Effector memory CD8-positive, alpha-beta T cell (primary cell): ENCODE data around the gene TUT7.

Experiments used
- ATAC-seq: fragments of 150-1000 bp; cut with Tn5 transposase; replicated peaks from 2 replicates; pipeline ENCODE4 v1.10.0; 2021; ENCODE audit warnings: mild to moderate bottlenecking, moderate library complexity
- DNase-seq, 3 experiments: peaks; one replicate each; pipeline ENCODE4 v3.0.0; 2021
- H3K27ac Mint-ChIP-seq, 2 donors: one replicate each; pipeline ENCODE4 v1.8.0; 2022; ENCODE audit warnings: mild to moderate bottlenecking in 2 of 2, mixed read lengths in 2 of 2, moderate library complexity in 2 of 2
- H3K27me3 Mint-ChIP-seq, 2 donors: one replicate each; pipeline ENCODE4 v1.8.0; 2022; ENCODE audit warnings: mixed read lengths in 2 of 2
- H3K36me3 Mint-ChIP-seq: one replicate; pipeline ENCODE4 v1.8.0; 2022; ENCODE audit warnings: mild to moderate bottlenecking, moderate library complexity, mixed read lengths; ENCODE audit not compliant: insufficient read depth
- H3K4me1 Mint-ChIP-seq, 2 donors: one replicate each; pipeline ENCODE4 v1.8.0; 2022; ENCODE audit warnings: low read depth in 2 of 2, mixed read lengths in 2 of 2
- H3K4me3 Mint-ChIP-seq, 2 donors: one replicate each; pipeline ENCODE4 v1.8.0; 2022; ENCODE audit warnings: mild to moderate bottlenecking in 2 of 2, mixed read lengths in 2 of 2, moderate library complexity in 2 of 2
- H3K9me3 Mint-ChIP-seq, 2 donors: one replicate each; pipeline ENCODE4 v1.8.0; 2022; ENCODE audit warnings: mixed read lengths in 2 of 2

The TUT7 gene

GRCh38 chr9:86341007-86341491 is 13.2 kb downstream of the TUT7 start:
- no peaks in the 10 kb centered on the region for H3K9me3 Mint-ChIP-seq
- no peak for ATAC-seq
- no peak for DNase-seq
- H3K36me3 Mint-ChIP-seq = peaks cover 48% of the 10 kb centered on the region
- peak overlapping the region in 1 of 2 donors; percentile 39 for H3K27ac Mint-ChIP-seq
- no peaks in the 10 kb centered on the region for H3K27me3 Mint-ChIP-seq
- H3K4me3 Mint-ChIP-seq = no peak overlapping the region
- peaks cover 25 to 43% of the 10 kb centered on the region in 2 donors for H3K4me1 Mint-ChIP-seq

GRCh38 chr9:86340356-86341006 is 13.7 kb downstream of the TUT7 start:
- Mint-ChIP-seq H3K27ac (peak overlapping the region in 1 of 2 donors; percentile 64), H3K9me3 (no peaks in the 10 kb centered on the region), H3K36me3 (peaks cover 50% of the 10 kb centered on the region), H3K4me3 (no peak overlapping the region), H3K4me1 (peaks cover 19 to 37% of the 10 kb centered on the region in 2 donors), H3K27me3 (no peaks in the 10 kb centered on the region)
- ATAC-seq = no peak
- no peak for DNase-seq

- Mint-ChIP-seq H3K4me1 (peaks cover 17 to 36% of the 10 kb centered on the region in 2 donors), H3K4me3 (peak overlapping the region; percentile 82 to 86), H3K36me3 (peaks cover 56% of the 10 kb centered on the region), H3K27me3 (no peaks in the 10 kb centered on the region), H3K9me3 (no peaks in the 10 kb centered on the region), H3K27ac (peak overlapping the region; percentile 92 to 95)
- ATAC-seq = peak; percentile 92
- no peak for DNase-seq
These were observed 16.6 kb downstream of the TUT7 start for GRCh38 chr9:86337469-86338108.

- DNase-seq = no peak
- no peak overlapping the region for H3K4me3 Mint-ChIP-seq
- peaks cover 55% of the 10 kb centered on the region for H3K36me3 Mint-ChIP-seq
- H3K27me3 Mint-ChIP-seq = no peaks in the 10 kb centered on the region
- peaks cover 11 to 37% of the 10 kb centered on the region in 2 donors for H3K4me1 Mint-ChIP-seq
- no peak overlapping the region for H3K27ac Mint-ChIP-seq
- ATAC-seq = no peak
- H3K9me3 Mint-ChIP-seq = no peaks in the 10 kb centered on the region
These were observed 18.2 kb downstream of the TUT7 start for GRCh38 chr9:86336058-86336457.

- Mint-ChIP-seq H3K4me3 (no peak overlapping the region), H3K36me3 (peaks cover 73% of the 10 kb centered on the region), H3K4me1 (peaks cover 9 to 40% of the 10 kb centered on the region in 2 donors), H3K9me3 (no peaks in the 10 kb centered on the region), H3K27ac (peak overlapping the region in 1 of 2 donors; percentile 2), H3K27me3 (no peaks in the 10 kb centered on the region)
- DNase-seq = no peak
- no peak for ATAC-seq
These were observed 20.6 kb downstream of the TUT7 start for GRCh38 chr9:86333651-86334050.

GRCh38 chr9:86330186-86330585 is 24.0 kb downstream of the TUT7 start:
- Mint-ChIP-seq H3K9me3 (no peaks in the 10 kb centered on the region), H3K27ac (peak overlapping the region; percentile 59 to 75), H3K4me1 (peaks cover 0 to 24% of the 10 kb centered on the region in 2 donors), H3K27me3 (no peaks in the 10 kb centered on the region), H3K36me3 (peaks cover 74% of the 10 kb centered on the region), H3K4me3 (no peak overlapping the region)
- DNase-seq (no peak), ATAC-seq (peak; percentile 42)

- DNase-seq = no peak
- ATAC-seq = no peak
- peak overlapping the region; percentile 59 to 75 for H3K27ac Mint-ChIP-seq
- H3K27me3 Mint-ChIP-seq = no peaks in the 10 kb centered on the region
- no peak overlapping the region for H3K4me3 Mint-ChIP-seq
- peaks cover 0 to 24% of the 10 kb centered on the region in 2 donors for H3K4me1 Mint-ChIP-seq
- peaks cover 74% of the 10 kb centered on the region for H3K36me3 Mint-ChIP-seq
- H3K9me3 Mint-ChIP-seq = no peaks in the 10 kb centered on the region
These were observed 24.6 kb downstream of the TUT7 start for GRCh38 chr9:86329649-86330048.

- DNase-seq (no peak), ATAC-seq (no peak)
- Mint-ChIP-seq H3K36me3 (peaks cover 74% of the 10 kb centered on the region), H3K27ac (peak overlapping the region in 1 of 2 donors; percentile 58), H3K27me3 (no peaks in the 10 kb centered on the region), H3K4me1 (peaks cover 3 to 26% of the 10 kb centered on the region in 2 donors), H3K9me3 (no peaks in the 10 kb centered on the region), H3K4me3 (no peak overlapping the region)
These were observed 26.1 kb downstream of the TUT7 start for GRCh38 chr9:86328156-86328555.

GRCh38 chr9:86326536-86326935 is 27.7 kb downstream of the TUT7 start:
- no peak overlapping the region for H3K4me3 Mint-ChIP-seq
- H3K27me3 Mint-ChIP-seq = no peaks in the 10 kb centered on the region
- H3K36me3 Mint-ChIP-seq = peaks cover 79% of the 10 kb centered on the region
- no peak for ATAC-seq
- H3K27ac Mint-ChIP-seq = peak overlapping the region in 1 of 2 donors; percentile 5
- peaks cover 4 to 16% of the 10 kb centered on the region in 2 donors for H3K4me1 Mint-ChIP-seq
- no peak for DNase-seq
- H3K9me3 Mint-ChIP-seq = no peaks in the 10 kb centered on the region

- Mint-ChIP-seq H3K4me3 (no peak overlapping the region), H3K9me3 (no peaks in the 10 kb centered on the region), H3K4me1 (peaks cover 4 to 15% of the 10 kb centered on the region in 2 donors), H3K27me3 (no peaks in the 10 kb centered on the region), H3K27ac (peak overlapping the region; percentile 12 to 78), H3K36me3 (peaks cover 83% of the 10 kb centered on the region)
- DNase-seq = no peak
- no peak for ATAC-seq
These were observed 29.3 kb downstream of the TUT7 start for GRCh38 chr9:86324901-86325300.

GRCh38 chr9:86324308-86324707 is 29.9 kb downstream of the TUT7 start:
- ATAC-seq = no peak
- H3K4me1 Mint-ChIP-seq = peaks cover 4 to 11% of the 10 kb centered on the region in 2 donors
- DNase-seq = no peak
- H3K27me3 Mint-ChIP-seq = no peaks in the 10 kb centered on the region
- H3K27ac Mint-ChIP-seq = peak overlapping the region in 1 of 2 donors; percentile 78
- H3K9me3 Mint-ChIP-seq = no peaks in the 10 kb centered on the region
- H3K36me3 Mint-ChIP-seq = peaks cover 85% of the 10 kb centered on the region
- no peak overlapping the region for H3K4me3 Mint-ChIP-seq

- DNase-seq (no peak), ATAC-seq (no peak)
- no peaks in the 10 kb centered on the region for H3K27me3 Mint-ChIP-seq
- H3K4me1 Mint-ChIP-seq = peaks cover 4 to 11% of the 10 kb centered on the region in 2 donors
- H3K9me3 Mint-ChIP-seq = no peaks in the 10 kb centered on the region
- no peak overlapping the region for H3K4me3 Mint-ChIP-seq
- peak overlapping the region in 1 of 2 donors; percentile 78 for H3K27ac Mint-ChIP-seq
- peaks cover 94% of the 10 kb centered on the region for H3K36me3 Mint-ChIP-seq
These were observed 31.1 kb downstream of the TUT7 start for GRCh38 chr9:86322973-86323644.

GRCh38 chr9:86321373-86321772 is 32.8 kb downstream of the TUT7 start:
- Mint-ChIP-seq H3K36me3 (peaks cover 91% of the 10 kb centered on the region), H3K4me1 (peaks cover 4 to 7% of the 10 kb centered on the region in 2 donors), H3K27me3 (no peaks in the 10 kb centered on the region), H3K27ac (peak overlapping the region in 1 of 2 donors; percentile 20), H3K4me3 (no peak overlapping the region), H3K9me3 (no peaks in the 10 kb centered on the region)
- no peak for ATAC-seq
- no peak for DNase-seq
